GM19025 (cell line): ENCODE measurements around the gene SHISA4.
"Not testable (repeated sequence)": the region's sequence is repeated elsewhere in the genome, so short reads cannot be mapped to it uniquely, and the experiment has no call there.

Source experiments
- ATAC-seq: cut with Tn5 transposase; IDR thresholded peaks from one replicate; pipeline ENCODE4 v1.9.1; 2021; ENCODE audit warnings: mild to moderate bottlenecking, low read depth, moderate library complexity; ENCODE audit not compliant: unreplicated experiment

The SHISA4 gene

DNA sequence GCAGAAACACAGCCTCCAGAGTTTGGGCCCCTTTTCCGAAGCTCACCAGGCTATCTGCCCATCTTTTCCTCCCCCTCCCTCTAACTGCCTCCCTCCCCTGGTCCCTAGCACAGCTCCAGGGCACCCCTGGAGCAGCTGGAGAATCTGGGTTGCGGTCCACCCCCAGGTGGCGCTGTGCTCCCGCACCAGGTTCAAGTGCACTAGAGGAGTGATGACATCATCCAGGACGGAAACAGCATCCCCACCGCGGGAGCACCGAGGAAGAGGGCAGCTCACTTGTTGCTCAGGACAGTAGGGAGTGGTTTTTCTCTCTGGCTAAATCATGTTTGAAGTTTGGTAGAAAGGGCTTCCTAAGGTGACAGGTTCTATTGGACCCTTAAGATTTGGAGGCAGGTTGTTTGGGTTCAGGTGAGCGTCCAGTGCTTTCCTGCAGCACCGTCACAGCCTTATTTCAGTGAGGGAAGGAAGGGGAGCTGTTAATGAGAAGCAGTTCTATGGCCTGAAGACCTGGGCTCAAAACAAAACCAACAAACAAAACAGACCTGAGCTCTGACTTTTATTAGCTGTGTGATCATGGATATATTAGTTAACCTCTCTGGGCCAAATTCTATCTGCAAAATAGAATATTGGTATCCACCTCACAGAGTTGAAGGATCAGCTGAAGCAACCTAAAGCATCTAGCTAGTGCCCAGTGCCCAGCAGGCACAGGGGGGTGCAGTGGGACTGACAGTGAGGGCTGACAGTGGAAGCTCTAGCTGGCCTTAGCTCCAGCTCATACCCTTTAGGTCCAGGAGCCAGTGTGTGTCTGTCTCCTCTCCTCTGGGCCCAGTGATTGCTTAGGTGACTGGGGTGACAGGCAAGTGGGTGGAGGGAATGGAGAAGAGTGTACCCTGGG lies 7.5 kb downstream of the SHISA4 start:
- ATAC-seq = no peak

DNA sequence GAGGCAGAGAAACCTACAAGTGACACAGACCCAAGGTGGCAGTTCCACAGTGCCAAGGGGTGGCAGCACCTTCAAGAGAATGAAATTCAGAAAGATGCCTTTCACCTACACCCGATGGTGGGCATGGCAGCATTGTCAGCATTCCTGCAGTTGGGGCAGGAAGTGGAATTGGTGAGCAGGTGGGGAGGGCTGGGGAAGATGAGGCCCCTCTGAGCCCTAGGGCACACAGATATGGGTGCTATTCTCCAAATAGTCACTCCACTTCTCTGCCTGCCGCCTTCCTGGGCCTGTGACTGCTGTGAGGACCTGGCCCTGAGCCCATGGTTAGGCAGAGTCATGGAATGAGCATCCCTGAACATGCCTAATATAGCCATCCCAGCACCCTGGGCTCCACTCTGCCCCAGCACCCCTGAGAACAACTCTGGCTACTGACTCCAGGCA lies 8.3 kb downstream of the SHISA4 start:
- no peak for ATAC-seq

DNA sequence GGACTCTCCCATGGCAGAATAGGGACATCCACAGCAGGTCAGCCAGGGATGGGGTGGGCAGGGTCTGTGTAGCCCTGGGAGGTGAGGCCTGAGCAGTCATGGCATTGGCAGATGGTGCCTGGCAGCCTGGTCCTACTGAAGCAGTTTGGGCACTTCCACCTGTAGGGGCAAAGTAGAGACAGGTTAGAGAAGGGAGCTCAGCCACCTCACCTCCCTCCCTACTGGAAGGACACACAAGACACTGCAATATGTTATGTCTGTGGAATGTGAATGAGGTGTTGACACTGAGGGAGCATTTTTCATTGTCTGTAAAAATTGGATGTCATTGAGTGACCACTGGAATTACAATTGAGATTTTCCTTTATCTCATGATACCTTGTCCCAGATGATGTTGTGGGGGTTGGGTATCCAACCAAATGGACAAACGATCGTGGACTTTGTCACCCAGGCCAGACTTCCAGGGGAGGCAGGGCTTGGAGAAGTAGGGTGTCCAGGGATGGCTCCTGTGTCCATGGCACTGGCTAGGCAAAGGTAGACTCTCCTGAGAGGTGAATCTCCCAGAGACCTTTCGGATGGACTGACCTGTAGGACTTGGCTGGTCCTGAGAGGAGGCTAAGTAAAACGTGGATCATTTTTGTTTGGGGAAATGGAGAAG lies 9.7 kb downstream of the SHISA4 start:
- ATAC-seq = no peak

DNA sequence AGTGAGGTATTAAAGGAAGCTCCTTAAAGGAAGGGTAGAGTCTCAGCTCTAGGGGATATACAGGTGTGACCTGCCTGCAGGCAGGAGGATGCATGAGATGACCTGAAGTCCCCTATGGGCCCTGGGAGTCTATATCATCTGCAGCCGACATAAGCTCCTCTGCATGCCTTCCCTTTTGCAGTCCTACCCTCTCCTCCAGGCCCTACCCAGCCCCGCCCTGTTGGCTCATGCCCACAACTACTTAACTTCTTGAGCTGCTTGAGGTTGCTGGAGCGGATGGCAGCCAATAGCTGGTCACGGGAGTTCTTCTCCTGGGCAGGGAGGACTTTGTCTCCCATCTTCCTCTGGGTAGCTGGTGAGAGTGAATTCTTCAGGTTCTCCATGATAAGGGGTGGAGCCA lies 10.3 kb downstream of the SHISA4 start:
- no peak for ATAC-seq

DNA sequence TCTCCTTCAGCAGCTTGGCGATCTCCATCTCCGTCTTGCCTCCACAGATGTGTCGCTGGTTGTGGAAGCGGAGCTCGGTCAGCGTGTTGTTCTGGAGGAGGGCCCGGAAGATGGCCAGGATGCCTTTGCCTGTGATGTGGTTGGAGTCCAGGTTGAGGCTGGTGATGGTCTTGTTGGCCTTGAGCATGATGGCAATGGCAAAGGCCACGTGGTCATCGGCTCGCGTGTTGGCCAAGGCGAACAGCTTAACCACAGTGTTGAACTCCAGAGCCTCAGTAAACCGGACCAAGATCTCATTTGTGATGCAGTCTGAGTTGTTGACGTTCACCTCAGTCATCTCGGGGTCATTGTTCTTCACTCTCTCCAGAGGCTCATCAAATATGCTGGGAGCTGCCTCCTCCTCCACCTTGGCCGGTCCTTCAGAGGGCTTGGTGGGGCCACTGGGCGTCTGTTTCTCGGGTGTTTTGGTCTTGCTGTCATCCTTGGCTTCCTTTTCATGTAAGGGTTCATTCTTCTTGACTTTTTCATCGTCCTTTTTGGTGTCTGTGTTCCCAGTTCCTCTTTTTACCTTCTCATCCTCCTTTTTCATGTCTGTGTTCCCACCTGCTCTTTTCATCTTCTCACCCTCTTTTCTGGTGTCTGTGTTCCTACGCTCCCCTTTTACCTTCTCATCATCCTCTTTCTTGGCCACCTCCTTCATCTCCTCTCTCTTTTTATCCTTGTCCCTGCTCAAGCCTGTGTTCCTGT lies 11.2 kb downstream of the SHISA4 start:
- no peak for ATAC-seq

DNA sequence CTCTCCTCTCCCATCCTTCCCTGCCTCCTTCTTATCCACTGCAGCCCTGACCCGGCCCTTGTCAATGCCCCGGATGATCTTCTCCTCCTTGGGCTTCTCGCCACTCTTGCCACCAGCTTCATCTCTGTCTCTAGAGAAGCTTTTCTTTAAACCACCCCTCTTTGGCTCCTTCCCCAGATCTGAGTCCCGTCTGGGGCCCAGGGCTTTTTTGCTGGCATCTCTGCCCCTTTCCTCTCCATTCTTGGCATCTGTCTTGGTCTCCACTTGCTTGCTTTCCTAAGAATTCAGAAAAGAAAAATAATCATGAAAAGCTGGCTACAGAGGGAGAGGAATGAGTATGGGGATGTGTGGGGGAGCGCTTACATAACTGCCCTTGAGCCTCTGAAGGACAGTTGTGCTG lies 11.8 kb downstream of the SHISA4 start:
- no peak for ATAC-seq

DNA sequence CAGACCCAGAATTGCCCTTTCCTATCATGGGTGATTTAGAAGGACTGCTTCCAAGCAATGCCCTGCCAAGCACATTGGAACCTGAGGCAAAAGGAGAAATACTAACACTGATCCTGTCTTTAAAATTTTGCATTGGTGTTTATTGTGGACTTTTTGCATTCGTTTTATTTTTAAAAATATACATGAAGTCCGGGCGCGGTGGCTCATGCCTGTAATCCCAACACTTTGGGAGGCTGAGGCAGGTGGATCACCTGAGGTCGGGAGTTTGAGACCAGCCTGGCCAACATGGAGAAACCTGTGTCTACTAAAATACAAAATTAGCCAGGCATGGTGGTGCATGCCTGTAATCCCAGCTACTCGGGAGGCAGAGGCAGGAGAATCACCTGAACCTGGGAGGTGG lies 12.3 kb downstream of the SHISA4 start:
- ATAC-seq = not testable (repeated sequence)

DNA sequence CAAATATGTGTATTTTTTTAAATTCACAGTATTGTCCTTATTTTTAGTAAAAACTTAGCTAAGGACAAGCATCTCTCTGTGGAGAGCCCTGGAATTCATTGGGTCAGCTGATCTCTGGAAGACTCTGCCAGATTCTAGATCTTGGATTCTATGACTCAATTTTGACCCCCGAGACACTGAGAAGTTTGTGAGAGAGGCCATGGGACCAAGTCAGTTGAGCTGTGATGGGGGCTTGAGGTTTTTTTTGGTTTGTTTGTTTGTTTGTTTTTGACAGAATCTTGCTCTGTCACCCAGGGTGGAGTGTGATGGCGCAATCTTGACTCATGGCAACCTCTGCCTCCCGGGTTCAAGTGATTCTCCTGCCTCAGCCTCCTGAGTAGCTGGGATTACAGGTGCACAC lies 13.5 kb downstream of the SHISA4 start:
- no peak for ATAC-seq

DNA sequence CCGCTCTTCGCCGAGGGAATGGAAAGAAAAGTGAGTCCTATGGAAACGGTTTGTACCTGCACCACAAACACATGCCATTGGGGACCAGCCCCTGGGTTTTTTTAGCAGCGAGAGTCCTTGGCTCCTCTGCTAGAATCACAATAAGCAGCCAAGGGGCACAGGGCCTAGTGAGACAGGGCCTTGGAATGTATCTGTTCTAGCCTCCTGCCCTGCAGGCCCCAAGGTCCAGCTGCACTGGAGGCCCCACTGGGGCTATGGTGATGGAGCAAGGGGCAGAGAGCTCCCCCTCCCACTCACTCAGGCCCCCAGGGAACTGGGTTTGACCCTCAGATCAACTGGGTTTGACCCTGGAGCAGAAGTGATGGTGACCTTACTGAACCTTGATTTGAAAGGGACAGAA lies 14.4 kb downstream of the SHISA4 start:
- no peak for ATAC-seq

DNA sequence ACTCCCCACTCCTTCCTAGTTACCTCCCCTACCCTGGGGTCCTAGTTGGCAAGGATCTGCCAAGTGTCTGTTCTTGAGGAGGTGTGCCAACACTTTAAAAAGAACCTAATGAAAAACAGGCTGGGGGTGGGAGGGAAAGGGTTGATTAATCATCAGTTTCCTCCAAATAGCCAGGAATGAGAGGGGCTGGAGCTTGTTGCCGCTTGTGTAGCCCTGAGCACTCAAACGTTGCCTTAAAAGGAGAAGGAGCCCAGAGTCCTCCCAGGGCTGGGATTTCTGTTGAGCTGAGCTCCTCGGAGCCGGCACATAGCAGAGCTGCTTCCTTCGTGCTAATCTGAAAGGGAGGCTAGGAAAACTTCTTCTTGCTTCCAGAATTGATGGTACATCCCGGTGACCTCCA lies 15.9 kb downstream of the SHISA4 start:
- ATAC-seq = no peak

DNA sequence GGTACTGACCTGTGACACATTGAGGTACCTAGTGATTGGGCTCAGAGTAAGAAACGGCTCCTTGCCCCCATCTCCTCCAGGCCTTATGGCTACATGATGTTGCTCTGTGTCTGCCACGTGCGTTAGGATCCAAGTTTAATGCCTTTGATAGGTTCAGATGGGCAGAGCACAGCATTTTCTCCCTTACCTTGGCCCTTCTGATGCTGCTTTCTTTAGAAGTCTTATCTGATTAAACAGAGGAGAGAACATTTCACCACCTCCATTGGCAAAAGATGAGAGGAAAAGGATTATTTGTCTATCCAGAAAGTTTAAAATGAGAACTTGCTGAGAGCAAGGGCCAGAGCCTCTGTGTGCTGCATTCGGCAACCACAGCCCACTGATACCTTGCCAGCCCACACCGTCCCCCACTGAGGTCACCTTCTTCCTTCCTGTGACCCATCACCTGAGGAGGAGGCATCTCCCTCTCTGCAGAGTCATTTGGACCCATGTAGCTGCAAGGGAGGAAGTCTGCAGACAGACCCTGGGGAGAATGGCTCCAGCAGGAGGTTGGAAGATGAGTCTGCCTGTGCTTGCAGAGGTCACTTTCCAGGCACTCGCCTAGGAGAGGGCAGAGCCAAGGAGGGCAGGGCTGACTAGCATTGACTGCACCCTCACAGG lies 16.7 kb downstream of the SHISA4 start:
- no peak for ATAC-seq

DNA sequence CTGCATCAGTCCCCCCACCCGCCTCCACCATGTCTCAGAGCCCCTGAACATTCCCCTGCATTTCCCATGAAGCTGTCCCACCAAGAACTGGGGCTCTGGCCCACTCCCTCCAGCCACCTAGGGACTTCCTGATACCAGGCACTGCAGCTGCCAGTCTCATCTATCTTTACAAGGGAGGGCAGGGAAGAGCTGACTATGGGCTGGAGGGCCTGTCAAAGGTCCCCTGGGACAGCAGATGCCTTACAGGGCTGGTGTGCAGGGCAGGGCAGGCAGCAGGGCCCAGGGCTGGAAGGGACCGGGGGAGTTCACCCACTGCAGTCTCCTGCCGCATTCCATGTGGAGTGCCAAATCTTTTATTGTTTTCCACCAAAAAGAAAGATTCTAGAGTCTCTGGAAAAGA lies 17.6 kb downstream of the SHISA4 start:
- ATAC-seq = no peak

DNA sequence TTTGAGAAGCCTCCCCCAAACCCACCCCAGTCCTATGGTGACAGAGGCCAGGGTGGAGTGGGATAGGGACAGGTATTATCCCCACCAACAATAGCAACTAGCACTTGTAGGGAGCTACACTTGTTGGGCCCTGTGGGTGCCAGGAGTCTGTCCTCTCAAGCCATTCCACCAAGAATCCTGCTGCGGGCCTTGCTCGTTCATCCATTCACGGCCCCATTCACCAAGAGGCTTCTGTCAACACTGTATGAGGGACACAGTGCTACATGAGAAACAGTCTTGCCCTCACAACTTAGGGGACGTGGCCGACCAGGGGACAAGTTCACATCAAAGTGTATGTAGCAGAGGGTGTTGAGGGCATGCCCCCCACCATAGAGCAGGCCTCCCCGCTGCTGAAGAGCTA lies 18.9 kb downstream of the SHISA4 start:
- ATAC-seq = no peak

DNA sequence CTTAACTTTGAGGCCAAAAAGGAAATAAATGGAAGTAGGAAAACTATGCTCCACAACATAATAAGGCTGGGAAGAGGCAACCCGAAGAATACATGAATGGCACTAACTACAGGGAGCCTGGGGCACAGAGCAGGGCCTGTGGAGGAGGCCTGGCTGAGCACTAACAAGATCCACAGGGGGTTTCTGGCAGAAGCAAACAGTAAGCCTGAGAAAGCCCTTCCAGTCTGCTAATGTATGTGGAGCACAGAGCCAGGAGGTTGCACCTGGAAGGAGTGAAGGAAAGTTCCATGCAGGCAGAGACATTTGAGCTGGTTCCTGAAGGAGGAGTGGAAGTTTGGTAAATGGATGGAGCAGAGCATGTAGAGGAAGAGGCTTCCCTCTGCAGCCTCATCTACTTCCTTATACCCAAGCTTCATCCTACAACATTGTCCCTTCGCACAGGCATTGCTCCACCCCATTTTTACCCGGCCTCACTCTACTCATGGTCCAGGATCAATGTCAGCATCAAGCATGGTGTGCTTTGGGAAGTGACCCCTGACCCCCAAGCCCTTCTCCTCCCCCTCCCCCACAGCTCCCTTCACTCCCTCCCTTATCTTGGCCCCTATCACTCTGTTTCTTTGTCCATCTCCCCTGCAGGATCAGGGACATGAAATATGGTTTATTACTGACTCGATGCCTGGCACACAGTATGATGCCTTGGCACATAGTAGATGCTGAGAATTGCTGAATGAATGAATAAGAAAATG lies 23.3 kb downstream of the SHISA4 start:
- ATAC-seq = no peak

DNA sequence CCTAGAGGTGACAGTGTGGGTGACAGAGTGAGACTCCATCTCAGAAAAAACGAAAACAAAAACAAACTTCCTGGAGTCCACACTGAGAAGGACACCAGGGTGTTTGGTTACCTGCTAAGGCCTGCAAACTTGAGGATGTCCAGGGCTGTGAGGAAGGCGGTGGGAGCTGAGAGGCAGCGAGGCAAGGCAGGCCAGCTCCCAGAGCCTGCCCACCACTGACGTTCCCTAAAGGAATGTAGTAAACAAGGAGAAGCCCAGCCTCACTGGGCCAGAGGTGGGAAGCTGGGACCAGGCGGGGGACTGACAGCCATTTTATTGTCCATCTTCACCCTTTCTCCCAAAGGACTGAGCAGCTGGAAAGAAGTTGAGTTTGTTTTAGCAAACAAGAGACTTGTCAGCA lies 24.1 kb downstream of the SHISA4 start:
- ATAC-seq = no peak

DNA sequence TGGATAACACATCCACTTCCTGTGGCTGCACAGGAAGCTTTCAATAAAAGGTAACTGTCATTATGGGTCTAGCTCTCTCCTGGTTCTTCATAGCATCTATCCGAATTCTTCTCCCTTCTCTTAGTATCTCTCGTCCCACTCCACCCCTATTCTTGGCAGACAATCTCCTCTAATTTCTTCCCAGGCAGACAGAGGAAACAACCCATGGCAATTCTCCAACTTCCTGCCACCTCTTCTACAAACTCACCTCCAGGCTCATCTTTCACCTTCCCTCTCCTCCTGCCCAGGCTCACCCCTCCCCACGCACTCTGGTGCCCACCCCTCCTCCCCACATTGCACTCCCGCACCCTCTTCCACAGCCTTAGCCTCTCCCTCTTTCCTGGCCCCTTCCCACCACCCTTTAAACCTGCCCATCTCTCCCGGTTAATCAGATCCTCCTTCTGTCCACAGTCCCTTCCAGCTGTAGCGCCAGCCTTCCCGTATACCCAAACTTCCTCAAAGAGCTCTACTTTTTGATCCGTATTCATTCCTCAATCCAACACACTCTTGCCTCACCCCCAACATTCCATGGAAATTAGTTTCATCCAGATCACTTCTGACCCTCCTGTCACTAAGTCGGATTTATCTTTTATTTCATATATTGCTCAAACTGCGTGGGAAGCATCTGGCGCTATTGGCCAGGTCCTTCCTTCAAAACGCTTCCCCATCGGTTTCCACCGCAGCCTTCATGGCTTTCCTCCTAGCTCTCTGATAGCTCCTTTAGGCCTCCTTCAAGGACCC lies 25.9 kb downstream of the SHISA4 start:
- ATAC-seq = no peak

DNA sequence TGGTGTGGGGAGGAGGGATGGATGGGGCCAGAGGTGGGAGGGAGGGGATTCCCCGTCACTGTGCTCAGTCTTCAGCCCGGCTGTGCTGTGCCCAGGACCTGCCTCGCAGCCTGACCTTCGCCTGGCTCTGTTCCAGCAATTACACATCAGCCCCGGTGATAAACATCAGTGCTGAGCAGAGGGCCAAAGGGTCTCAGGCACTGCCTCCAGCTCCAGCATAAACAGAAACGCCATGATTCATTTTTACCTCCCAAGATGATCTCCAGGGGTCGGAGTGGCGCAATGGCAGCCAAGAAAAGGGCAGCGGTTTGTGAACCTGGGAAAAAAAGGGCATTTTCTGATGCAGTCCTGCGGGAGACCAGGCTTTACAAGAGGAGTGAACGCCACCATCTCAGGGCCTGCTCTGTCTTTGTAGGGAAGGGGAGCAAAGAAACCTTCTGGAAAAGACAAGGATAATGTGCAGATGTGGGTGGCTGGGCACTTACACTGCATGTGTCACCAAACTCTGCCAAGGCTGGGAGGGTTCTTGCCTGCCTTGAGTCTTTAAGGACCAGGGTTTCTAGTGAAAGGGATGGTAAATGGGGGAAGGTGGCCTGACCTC lies 28.1 kb downstream of the SHISA4 start:
- ATAC-seq = no peak

DNA sequence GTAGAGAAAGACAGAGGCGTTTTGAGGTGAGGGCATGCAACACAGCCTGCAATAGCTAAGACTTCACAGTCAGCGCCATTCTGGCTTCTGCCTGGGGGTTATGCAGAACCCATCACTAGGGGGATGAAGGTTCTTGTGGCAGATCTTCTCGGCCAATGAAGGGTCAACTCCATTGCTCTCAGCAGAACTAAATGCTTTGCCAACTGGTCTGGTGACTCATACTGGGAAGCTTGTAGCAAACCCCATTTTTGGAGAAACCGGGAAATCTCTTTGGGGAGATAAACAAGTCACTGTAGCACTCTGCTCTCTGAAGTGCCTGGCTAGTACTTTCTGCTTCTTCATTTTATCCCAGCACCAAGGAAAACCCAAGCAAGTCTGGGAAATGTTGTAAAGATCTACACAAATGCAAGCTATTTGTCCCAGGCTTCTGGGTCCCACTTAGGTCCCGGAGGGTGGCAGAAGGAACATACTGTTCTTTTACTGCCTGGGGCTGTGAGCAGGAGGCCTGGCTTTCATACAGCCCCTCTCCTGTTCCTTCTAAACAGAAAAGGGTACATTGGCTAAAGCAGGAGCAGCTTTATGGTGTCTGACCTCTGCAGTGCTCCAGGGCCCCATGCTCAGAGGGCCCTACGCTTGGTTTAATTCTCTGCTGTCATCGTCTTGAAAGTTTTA lies 28.8 kb downstream of the SHISA4 start:
- ATAC-seq = no peak
